ENCODE data around the gene ANGPTL4. TPM values are rescaled to one million over a fixed set of nuclear protein-coding genes. Genes with fewer than 3 reads are reported as not detected.

ANGPTL4 gene
- total RNA-seq, 4 donors from 2014 or later, result 19.7 to 91.8 (median 41.9) TPM

DNA sequence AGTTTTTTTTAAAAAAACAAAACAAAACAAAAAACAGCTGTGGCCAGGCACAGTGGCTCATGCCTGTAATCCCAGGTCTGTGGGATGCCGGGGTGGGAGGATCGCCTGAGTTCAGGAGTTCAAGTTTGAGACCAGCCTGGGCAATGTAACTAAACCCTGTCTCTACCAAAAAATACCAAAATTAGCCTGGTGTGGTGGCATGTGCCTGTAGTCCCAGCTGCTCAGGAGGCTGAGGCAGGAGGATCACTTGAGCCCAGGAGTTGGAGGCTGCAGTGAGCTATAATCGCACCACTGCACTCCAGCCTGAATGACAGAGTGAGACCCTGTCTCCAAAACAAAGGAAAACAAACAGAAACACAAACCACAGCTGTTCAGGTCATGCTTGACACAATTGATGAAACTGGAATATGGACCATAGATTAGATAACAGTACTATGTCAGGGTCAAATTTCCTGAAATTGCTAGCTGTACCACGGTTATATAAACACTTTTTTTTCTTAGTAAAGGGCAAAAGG is 6.9 kb upstream of the ANGPTL4 start:
- Histone ChIP-seq H3K36me3 (no peaks in the 10 kb centered on the region), H3K27me3 (no peaks in the 10 kb centered on the region), H3K4me3 (no peak overlapping the region), H3K4me1 (peaks cover 15 to 40% of the 10 kb centered on the region in 2 donors), H3K27ac (no peak overlapping the region), H3K9me3 (peaks cover 0 to 5% (median 0%) of the 10 kb centered on the region in 3 donors)
- no peak for DNase-seq
- intact Hi-C loops (cut with DNase I; ENCODE audit: low total_unique reads) (no loop called here), in situ Hi-C loops (cut with MboI; ENCODE audit: low sequenced_read_pairs in 4 of 4) (loop anchor here in 3 of 4 donors (5.0 to 10.0 kb wide), 3 partner anchors 40 to 148 kb away; partner anchors contain the start of gene PRAM1 (in 2 of the 3))
- ATAC-seq, result no peak
- TF ChIP-seq, protein P1, sequence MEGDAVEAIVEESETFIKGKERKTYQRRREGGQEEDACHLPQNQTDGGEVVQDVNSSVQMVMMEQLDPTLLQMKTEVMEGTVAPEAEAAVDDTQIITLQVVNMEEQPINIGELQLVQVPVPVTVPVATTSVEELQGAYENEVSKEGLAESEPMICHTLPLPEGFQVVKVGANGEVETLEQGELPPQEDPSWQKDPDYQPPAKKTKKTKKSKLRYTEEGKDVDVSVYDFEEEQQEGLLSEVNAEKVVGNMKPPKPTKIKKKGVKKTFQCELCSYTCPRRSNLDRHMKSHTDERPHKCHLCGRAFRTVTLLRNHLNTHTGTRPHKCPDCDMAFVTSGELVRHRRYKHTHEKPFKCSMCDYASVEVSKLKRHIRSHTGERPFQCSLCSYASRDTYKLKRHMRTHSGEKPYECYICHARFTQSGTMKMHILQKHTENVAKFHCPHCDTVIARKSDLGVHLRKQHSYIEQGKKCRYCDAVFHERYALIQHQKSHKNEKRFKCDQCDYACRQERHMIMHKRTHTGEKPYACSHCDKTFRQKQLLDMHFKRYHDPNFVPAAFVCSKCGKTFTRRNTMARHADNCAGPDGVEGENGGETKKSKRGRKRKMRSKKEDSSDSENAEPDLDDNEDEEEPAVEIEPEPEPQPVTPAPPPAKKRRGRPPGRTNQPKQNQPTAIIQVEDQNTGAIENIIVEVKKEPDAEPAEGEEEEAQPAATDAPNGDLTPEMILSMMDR (IDR thresholded peaks at IDR 0.05 in 4 of 5, conservative IDR thresholded peaks at IDR 0.05 in 1 of 5), result no peak
- TF ChIP-seq POLR2A (IDR thresholded peaks at IDR 0.05), result no peak

DNA sequence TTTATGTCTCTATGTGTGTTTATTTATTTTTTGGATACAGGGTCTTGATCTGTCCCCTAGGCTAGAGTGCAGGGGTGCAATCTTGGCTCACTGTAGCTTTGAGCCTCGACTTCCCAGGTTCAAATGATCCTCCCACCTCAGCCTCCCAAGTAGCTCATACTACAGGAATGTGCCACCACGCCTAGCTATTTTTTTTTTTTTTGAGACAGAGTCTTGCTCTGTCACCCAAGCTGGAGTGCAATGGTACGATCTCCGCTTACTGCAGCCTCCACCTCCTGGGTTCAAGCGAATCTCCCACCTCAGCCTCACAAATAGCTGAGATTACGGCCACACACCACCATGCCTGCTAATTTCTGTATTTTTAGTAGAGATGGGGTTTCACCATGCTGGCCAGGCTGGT is 5.0 kb upstream of the ANGPTL4 start:
- no peaks in the 10 kb centered on the region for H3K36me3 ChIP-seq
- DNase-seq, result no peak
- TF ChIP-seq, protein P1 (IDR thresholded peaks at IDR 0.05 in 4 of 5, conservative IDR thresholded peaks at IDR 0.05 in 1 of 5), result no peak
- TF ChIP-seq POLR2A (IDR thresholded peaks at IDR 0.05), result no peak
- in situ Hi-C loops (cut with MboI; ENCODE audit: low sequenced_read_pairs in 4 of 4) (loop anchor here in 3 of 4 donors (5.0 to 10.0 kb wide), 3 partner anchors 38 to 146 kb away; partner anchors contain the start of gene PRAM1 (in 2 of the 3)), intact Hi-C loops (cut with DNase I; ENCODE audit: low total_unique reads) (no loop called here)
- H3K4me3 ChIP-seq, result no peak overlapping the region
- H3K27ac ChIP-seq, result no peak overlapping the region
- ATAC-seq, result no peak
- no peaks in the 10 kb centered on the region for H3K27me3 ChIP-seq
- H3K9me3 ChIP-seq, result peaks cover 0 to 5% (median 0%) of the 10 kb centered on the region in 3 donors
- H3K4me1 ChIP-seq, result peaks cover 23 to 43% of the 10 kb centered on the region in 2 donors

DNA sequence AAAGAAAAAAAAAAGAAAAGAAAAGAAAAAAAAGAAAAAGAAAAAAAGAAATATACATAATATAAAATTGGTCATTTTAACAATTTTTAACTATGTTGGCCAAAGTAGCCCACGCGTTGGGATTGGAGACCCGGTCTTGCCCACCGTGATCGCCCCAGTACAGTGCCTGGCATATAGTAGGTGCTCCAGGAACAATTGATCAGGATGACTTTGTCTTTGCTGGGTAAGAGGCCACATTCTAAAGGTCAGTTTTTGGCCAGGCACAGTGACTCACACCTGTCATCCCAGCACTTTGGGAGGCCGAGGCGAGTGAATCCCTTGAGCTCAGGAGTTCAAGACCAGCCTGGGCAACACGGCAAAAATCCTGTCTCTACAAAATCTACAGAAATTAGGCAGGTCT is 3.8 kb upstream of the ANGPTL4 start:
- Histone ChIP-seq H3K27ac (no peak overlapping the region), H3K4me1 (peaks cover 27 to 45% of the 10 kb centered on the region in 2 donors), H3K27me3 (no peaks in the 10 kb centered on the region), H3K9me3 (peaks cover 0 to 5% (median 0%) of the 10 kb centered on the region in 3 donors), H3K36me3 (no peaks in the 10 kb centered on the region), H3K4me3 (no peak overlapping the region)
- intact Hi-C loops (cut with DNase I; ENCODE audit: low total_unique reads), result no loop called here
- TF ChIP-seq, protein P1 (IDR thresholded peaks at IDR 0.05 in 4 of 5, conservative IDR thresholded peaks at IDR 0.05 in 1 of 5), result no peak
- no peak for TF ChIP-seq POLR2A (IDR thresholded peaks at IDR 0.05)
- DNase-seq, result no peak
- in situ Hi-C loops (cut with MboI; ENCODE audit: low sequenced_read_pairs in 4 of 4), result no loop called here
- no peak for ATAC-seq

DNA sequence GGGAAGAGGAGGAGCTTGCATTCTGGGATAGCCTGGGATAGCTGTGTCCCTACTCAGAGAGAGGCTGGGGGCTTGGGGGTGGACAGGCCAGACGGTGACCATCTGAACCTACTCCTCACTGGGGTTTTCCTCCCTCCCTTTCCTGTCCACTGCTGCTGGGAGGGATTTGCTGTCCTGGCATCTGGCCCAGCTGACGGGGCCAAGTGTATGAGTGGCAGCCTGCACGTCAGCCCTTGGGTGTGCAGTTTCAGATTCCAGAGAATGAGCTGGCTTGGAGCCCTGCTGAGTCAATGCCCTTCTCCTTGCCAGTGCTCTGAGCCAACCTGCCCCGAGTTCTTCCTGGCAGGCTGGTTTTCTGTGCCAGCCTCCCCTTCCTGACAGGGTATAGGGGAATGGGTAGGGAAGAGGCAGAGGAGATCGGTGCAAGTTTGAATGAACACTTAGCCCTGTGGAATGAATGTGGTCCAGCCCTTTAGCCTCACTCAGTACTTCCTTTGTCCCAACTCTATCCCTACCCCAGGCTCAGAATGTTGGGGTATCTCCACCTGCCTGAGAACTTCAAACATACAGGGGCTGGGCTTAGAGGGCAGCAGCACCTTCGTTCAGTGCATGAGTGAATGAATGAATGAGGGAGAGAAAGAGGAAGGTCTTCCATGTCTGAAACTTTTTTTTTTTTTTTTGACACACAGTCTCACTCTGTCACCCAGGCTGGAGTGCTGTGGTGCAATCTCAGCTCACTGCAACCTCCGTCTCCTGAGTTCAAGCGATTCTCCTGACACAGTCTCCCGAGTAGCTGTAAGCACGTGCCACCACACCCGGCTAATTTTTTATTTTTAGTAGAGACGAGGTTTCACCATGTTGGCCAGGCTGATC is 1.8 kb upstream of the ANGPTL4 start:
- H3K4me1 ChIP-seq, result peaks cover 36 to 63% of the 10 kb centered on the region in 2 donors

More for the DNA sequence above, 1.8 kb upstream of the ANGPTL4 start:
- TF ChIP-seq, protein P1 (IDR thresholded peaks at IDR 0.05 in 4 of 5, conservative IDR thresholded peaks at IDR 0.05 in 1 of 5), result no peak
- TF ChIP-seq POLR2A (IDR thresholded peaks at IDR 0.05), result no peak
- H3K4me3 ChIP-seq, result peak overlapping the region; percentile 35 to 80 (median 59)
- peak overlapping the region; percentile 89 to 99 (median 95) for H3K27ac ChIP-seq
- in situ Hi-C loops (cut with MboI; ENCODE audit: low sequenced_read_pairs in 4 of 4), result no loop called here
- no peaks in the 10 kb centered on the region for H3K9me3 ChIP-seq
- intact Hi-C loops (cut with DNase I; ENCODE audit: low total_unique reads), result loop anchor here (1.0 kb wide), 1 partner anchor 28 kb away; the partner anchor contains the start of gene RAB11B
- DNase-seq (peak; percentile 97 to 99), ATAC-seq (peak; percentile 88 to 93)
- H3K36me3 ChIP-seq, result no peaks in the 10 kb centered on the region
- no peaks in the 10 kb centered on the region for H3K27me3 ChIP-seq
